Transverse colon (tissue), 4 donors: ENCODE measurements around the gene ARHGEF16. TPM values are rescaled to one million over a fixed set of nuclear protein-coding genes. Genes with fewer than 3 reads are reported as not detected.
A peak's percentile ranks its signal among the peaks of the same experiment; 100 is the strongest.

Source experiments
- DNase-seq: peaks from one replicate; pipeline ENCODE4 v3.0.0-alpha.2; 2019
- H3K27ac ChIP-seq, 4 donors: fragments of 200-600 bp; sonication (generic); 2 replicates each; pipeline ENCODE4 v1.5.1; 2016 to 2018; ENCODE audit warnings: inconsistent platforms in 4 of 4
- H3K27me3 ChIP-seq: fragments of 200-600 bp; sonication (generic); 2 replicates; pipeline ENCODE4 v1.5.1; 2017; ENCODE audit warnings: inconsistent platforms
- H3K36me3 ChIP-seq, 4 donors: fragments of 200-600 bp; sonication (generic); 2 replicates each; pipeline ENCODE4 v1.5.1; 2017 to 2019; ENCODE audit warnings: inconsistent platforms in 4 of 4
- H3K4me1 ChIP-seq, 4 donors: fragments of 200-600 bp; sonication (generic); 2 replicates each; pipeline ENCODE4 v1.5.1; 2017 to 2020; ENCODE audit warnings: inconsistent platforms in 4 of 4
- H3K4me3 ChIP-seq, 4 donors: fragments of 200-600 bp; sonication (generic); 1 replicate in 1 of 4; 2 replicates in 3 of 4; pipeline versions ENCODE4 v1.5.1 to v1.6.1; 2017 to 2019; ENCODE audit warnings: inconsistent platforms in 4 of 4
- H3K9me3 ChIP-seq, 2 donors: fragments of 200-600 bp; sonication (generic); 2 replicates each; pipeline ENCODE4 v1.5.1; 2017 to 2019; ENCODE audit warnings: inconsistent platforms in 2 of 2
- EP300 ChIP-seq: sonication (generic); formaldehyde crosslinking; IDR thresholded peaks from one replicate; pipeline ENCODE4 v1.6.1; 2017; ENCODE audit warnings: antibody characterized with exemption, low read depth
- POLR2A ChIP-seq: fragments of 450-650 bp; IDR thresholded peaks from one replicate; pipeline ENCODE4 v1.6.1; 2016; ENCODE audit warnings: antibody characterized with exemption, mild to moderate bottlenecking, moderate library complexity
- POLR2AphosphoS5 ChIP-seq, 3 donors: sonication (generic); formaldehyde crosslinking; IDR thresholded peaks; one replicate each; pipeline ENCODE4 v1.6.1; 2016; ENCODE audit warnings: antibody characterized with exemption in 3 of 3
- WGBS, 2 donors: methylation state at CpG; one replicate each; pipeline ENCODE4 v1.1.5; 2018; ENCODE audit warnings: low coverage in 1 of 2; 5-methylcytosine and 5-hydroxymethylcytosine counted together
- in situ Hi-C, 4 donors: fragments of 200-750 bp; cut with MboI; loops; one replicate each; pipeline versions ENCODE4 v1.15.0 to v1.15.1; 2017; ENCODE audit warnings: low sequenced_read_pairs in 3 of 4, low pct_ligation_motif_present in 1 of 4, low pct_unique_long_range_greater_than_20kb in 1 of 4
- intact Hi-C: fragments of 100-400 bp; cut with DNase I; formaldehyde crosslinking; loops from one replicate; pipeline ENCODE4 v1.15.1; 2023; ENCODE audit warnings: low total_unique reads
- total RNA-seq, 4 donors: library from RNA; depleted of rRNA; stranded (reverse); fragments of >200 nt; gene quantifications; one replicate each; pipeline ENCODE4 v1.1.0, GENCODE V29; 2016
- TF ChIP-seq, protein P1 (sequence below), 5 experiments: fragments of 200-600 bp in 3 of 5; fragments of 450-650 bp in 2 of 5; sonication (generic) in 3 of 5; IDR thresholded peaks; 1 replicate in 2 of 5; 2 replicates in 3 of 5; pipeline ENCODE4 v1.5.1; 2016 to 2017; ENCODE audit warnings: antibody characterized with exemption in 5 of 5, inconsistent platforms in 3 of 5, mild to moderate bottlenecking in 2 of 5, moderate library complexity in 1 of 5

Gene ARHGEF16
- total RNA-seq, 4 donors from 2014 or later, result 104 to 240 (median 145) TPM

DNA sequence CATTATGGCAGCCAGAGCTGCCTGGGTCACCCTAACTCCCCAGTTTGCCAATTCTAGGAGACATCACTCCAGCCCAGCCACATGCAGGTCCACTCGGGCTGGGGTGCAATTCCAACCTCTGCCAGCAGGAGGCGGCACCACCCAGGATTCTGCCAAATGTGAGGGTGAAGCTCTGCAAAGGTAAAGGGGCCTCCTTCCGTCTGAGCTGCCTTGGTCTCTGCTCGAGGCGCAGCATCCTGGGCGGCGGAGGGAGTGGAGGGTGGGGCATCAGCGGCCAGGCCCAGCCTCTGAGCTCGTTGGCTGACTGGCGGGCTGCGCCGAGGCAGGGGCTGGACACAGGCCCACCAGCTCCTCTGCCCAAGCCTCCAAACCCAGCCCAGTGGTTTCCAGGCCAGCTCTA, 63.8 kb downstream of the ARHGEF16 start:
- intact Hi-C loops, result no loop called here

DNA sequence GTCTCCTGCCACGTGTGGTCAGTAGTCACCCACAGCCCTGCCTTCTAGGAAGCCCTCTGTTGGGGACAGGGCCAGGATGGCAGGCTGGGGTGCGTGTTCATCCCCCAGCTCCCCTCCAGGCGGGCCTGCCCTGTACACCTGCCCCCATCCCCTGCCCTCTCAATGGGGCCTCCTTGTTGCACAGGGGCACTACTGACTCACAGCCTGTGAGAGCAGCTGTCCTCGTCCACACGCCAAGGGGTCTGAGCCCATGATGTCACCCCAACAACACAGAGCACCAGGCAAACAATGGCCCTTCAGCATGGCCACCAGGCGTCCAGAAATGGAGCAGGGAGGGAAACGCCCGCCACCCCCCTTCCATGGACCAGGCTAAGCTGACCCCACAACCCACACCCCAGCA, 64.3 kb downstream of the ARHGEF16 start:
- intact Hi-C loops, result no loop called here
- no peak for TF ChIP-seq POLR2A
- TF ChIP-seq POLR2AphosphoS5 (IDR thresholded peaks at IDR 0.05), result no peak
- no peak for TF ChIP-seq EP300
- TF ChIP-seq, protein P1, sequence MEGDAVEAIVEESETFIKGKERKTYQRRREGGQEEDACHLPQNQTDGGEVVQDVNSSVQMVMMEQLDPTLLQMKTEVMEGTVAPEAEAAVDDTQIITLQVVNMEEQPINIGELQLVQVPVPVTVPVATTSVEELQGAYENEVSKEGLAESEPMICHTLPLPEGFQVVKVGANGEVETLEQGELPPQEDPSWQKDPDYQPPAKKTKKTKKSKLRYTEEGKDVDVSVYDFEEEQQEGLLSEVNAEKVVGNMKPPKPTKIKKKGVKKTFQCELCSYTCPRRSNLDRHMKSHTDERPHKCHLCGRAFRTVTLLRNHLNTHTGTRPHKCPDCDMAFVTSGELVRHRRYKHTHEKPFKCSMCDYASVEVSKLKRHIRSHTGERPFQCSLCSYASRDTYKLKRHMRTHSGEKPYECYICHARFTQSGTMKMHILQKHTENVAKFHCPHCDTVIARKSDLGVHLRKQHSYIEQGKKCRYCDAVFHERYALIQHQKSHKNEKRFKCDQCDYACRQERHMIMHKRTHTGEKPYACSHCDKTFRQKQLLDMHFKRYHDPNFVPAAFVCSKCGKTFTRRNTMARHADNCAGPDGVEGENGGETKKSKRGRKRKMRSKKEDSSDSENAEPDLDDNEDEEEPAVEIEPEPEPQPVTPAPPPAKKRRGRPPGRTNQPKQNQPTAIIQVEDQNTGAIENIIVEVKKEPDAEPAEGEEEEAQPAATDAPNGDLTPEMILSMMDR (IDR thresholded peaks at IDR 0.05), result no peak
- no peaks in the 10 kb centered on the region for H3K9me3 ChIP-seq
- WGBS, 2 donors, result 95% methylated on average over 7 of the region's 8 CpGs; no CpG with 5 or more reads in 1 of the 2 donors
- no peaks in the 10 kb centered on the region for H3K4me1 ChIP-seq
- H3K27me3 ChIP-seq, result no peaks in the 10 kb centered on the region
- no peak for DNase-seq
- H3K36me3 ChIP-seq, result no peaks in the 10 kb centered on the region
- in situ Hi-C loops, result no loop called here
- no peak overlapping the region for H3K27ac ChIP-seq
- H3K4me3 ChIP-seq, result no peak overlapping the region

More for the DNA sequence above, 63.8 kb downstream of the ARHGEF16 start:
- DNase-seq, result no peak
- Histone ChIP-seq H3K4me3 (no peak overlapping the region), H3K36me3 (no peaks in the 10 kb centered on the region), H3K27ac (no peak overlapping the region), H3K9me3 (no peaks in the 10 kb centered on the region), H3K27me3 (no peaks in the 10 kb centered on the region), H3K4me1 (no peaks in the 10 kb centered on the region)
- TF ChIP-seq POLR2A (no peak), POLR2AphosphoS5 (IDR thresholded peaks at IDR 0.05) (no peak), EP300 (no peak)
- TF ChIP-seq, protein P1 (IDR thresholded peaks at IDR 0.05), result peak; percentile 19 to 56 (median 44)
- WGBS, 2 donors, result 87% methylated on average over 12 of the region's 12 CpGs; no CpG with 5 or more reads in 1 of the 2 donors
- in situ Hi-C loops, result no loop called here

DNA sequence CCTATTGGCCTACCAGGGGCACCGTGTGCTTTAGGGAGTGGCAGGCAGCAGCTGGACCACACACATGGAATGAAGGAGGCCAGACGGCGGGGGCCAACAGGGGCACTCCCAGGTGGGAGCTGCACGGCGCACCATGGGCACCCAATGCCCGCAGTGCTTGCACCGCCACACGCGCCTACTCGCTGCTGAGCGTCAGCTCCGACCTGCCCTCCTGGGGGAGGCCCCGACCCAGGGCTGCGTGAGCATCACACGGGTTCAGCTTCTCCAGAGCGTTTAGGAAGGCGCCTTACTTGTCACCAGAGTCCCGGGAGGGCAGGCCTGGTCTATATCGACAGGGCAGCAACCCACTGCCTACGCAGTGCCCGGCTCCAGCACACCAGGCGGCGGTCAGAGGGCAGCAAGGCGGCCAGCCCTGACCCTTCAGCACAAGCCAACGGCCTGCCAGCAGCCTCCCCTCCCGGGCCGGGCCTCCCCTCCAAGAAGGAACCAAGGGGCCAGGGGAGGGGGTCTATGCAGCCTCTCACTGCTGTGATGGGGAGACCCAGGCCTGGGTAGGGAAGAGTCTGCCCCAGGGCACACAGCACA, 64.9 kb downstream of the ARHGEF16 start:
- no peaks in the 10 kb centered on the region for H3K9me3 ChIP-seq
- no peak overlapping the region for H3K27ac ChIP-seq
- DNase-seq, result no peak
- H3K36me3 ChIP-seq, result no peaks in the 10 kb centered on the region
- H3K27me3 ChIP-seq, result no peaks in the 10 kb centered on the region
- TF ChIP-seq POLR2A, result no peak
- TF ChIP-seq POLR2AphosphoS5 (IDR thresholded peaks at IDR 0.05), result no peak
- TF ChIP-seq EP300, result no peak
- TF ChIP-seq, protein P1 (IDR thresholded peaks at IDR 0.05), result no peak
- H3K4me1 ChIP-seq, result no peaks in the 10 kb centered on the region
- no peak overlapping the region for H3K4me3 ChIP-seq
- intact Hi-C loops, result no loop called here
- in situ Hi-C loops, result no loop called here
- 96% methylated on average over 15 of the region's 27 CpGs; no CpG with 5 or more reads in 1 of the 2 donors for WGBS, 2 donors

DNA sequence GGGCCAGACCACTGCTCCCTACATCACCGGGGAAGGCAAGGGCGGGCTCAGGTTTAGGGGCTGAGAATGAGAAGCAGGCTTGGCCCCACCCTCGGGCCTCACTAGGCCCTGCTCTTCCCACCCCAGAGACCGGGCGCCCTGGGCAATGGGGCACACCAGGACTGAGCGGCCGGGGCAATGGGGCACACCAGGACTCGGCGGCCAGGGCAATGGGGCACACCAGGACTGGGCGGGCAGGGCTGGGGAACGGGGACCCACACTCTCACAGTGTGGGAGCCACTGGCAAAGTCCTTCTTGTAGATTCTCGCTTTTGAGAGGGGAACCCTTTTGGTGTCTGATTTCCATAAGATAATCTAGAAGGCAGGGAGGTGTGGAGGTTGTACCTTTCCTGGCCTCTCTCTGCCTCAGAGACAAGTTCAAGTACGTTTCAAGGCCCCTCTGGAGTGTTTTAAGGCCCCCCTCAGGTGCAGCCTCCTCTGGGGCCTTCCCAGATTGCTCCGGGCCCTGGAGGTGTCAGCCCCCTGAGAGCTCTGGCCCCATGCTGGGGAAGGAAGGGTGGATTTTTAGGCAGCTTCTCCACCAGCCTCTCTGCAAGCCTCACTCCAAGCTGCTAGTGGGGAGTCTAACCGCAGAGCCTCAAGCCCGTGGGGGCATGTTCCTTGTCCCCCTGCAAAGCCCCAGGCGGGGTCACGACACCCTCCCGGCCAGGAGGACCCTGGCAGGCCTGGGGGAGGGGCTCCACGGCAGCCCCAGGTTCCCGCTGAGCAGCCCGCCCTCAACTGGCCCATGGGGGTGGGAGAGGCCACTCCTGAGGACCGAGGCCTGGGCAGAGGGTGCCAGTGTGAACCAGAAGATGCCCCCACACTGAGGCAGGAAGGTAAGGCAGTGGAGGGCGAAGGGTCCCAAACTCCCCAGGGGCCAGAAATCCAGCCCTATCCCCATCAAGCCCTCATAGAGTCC, 66.2 kb downstream of the ARHGEF16 start:
- H3K9me3 ChIP-seq, result no peaks in the 10 kb centered on the region
- TF ChIP-seq POLR2A, result no peak
- TF ChIP-seq EP300, result no peak
- TF ChIP-seq, protein P1 (IDR thresholded peaks at IDR 0.05), result no peak
- no peak for TF ChIP-seq POLR2AphosphoS5 (IDR thresholded peaks at IDR 0.05)
- intact Hi-C loops, result no loop called here
- no peaks in the 10 kb centered on the region for H3K4me1 ChIP-seq
- H3K27ac ChIP-seq, result no peak overlapping the region
- H3K36me3 ChIP-seq, result no peaks in the 10 kb centered on the region
- in situ Hi-C loops, result no loop called here
- 86% methylated on average over 16 of the region's 24 CpGs; no CpG with 5 or more reads in 1 of the 2 donors for WGBS, 2 donors
- H3K4me3 ChIP-seq, result no peak overlapping the region
- DNase-seq, result no peak
- H3K27me3 ChIP-seq, result no peaks in the 10 kb centered on the region
